SK-N-SH (cell line): ENCODE results near the gene SYNJ2. TPM values are rescaled to one million over a fixed set of nuclear protein-coding genes. Genes with fewer than 3 reads are reported as not detected.

Experiments used
- CTCF ChIA-PET: fragments of 300-600, 350-600 bp; formaldehyde crosslinking; extraction: SDS; loops from one replicate; lab custom pipeline; 2021; lab: Yijun Ruan, JAX
- POLR2A ChIA-PET: fragments of 350-600 bp; sonication (Branson Sonifier 250); formaldehyde crosslinking; extraction: SDS; loops from one replicate; lab custom pipeline; 2020; ENCODE audit warnings: antibody characterized with exemption, inconsistent platforms; lab: Yijun Ruan, JAX
- DNase-seq: peaks from one replicate; pipeline ENCODE4 v3.0.0; 2012
- H2AFZ ChIP-seq: fragments of 200-600 bp; sonication (generic); 2 replicates; pipeline ENCODE4 v1.8.1; 2016; ENCODE audit warnings: antibody characterized with exemption, mild to moderate bottlenecking, low read depth
- H3F3A ChIP-seq: fragments of 200-600 bp; sonication (generic); replicated peaks from 2 replicates; pipeline ENCODE3; 2016; ENCODE audit warnings: antibody characterized with exemption, mild to moderate bottlenecking; ENCODE audit not compliant: insufficient read depth
- H3K27ac ChIP-seq, 2 experiments: fragments of 200-500 bp in 1 of 2; fragments of 200-600 bp in 1 of 2; sonication (Bioruptor generic) in 1 of 2; sonication (generic), shearing (Covaris generic) in 1 of 2; 2 replicates each; pipeline versions ENCODE4 v1.5.1 to v1.6.1; 2014 to 2016; ENCODE audit warnings: low read depth in 2 of 2, inconsistent platforms in 1 of 2, low read length in 1 of 2, mild to moderate bottlenecking in 1 of 2, mixed read lengths in 1 of 2
- H3K27me3 ChIP-seq: fragments of 200-600 bp; sonication (generic), shearing (Covaris generic); 2 replicates; pipeline ENCODE4 v1.6.1; 2016; ENCODE audit warnings: mixed run types; ENCODE audit not compliant: insufficient read depth
- H3K36me3 ChIP-seq, 2 experiments: fragments of 200-500 bp in 1 of 2; fragments of 200-600 bp in 1 of 2; sonication (Bioruptor generic) in 1 of 2; sonication (generic) in 1 of 2; replicated peaks in 1 of 2; 2 replicates each; pipeline versions ENCODE3 to v1.5.1; 2014 to 2016; ENCODE audit warnings: low read length in 1 of 2, mild to moderate bottlenecking in 1 of 2; ENCODE audit not compliant: insufficient read depth in 2 of 2, control insufficient read depth in 1 of 2
- H3K4me1 ChIP-seq, 2 experiments: fragments of 200-500 bp in 1 of 2; fragments of 200-600 bp in 1 of 2; sonication (Bioruptor generic) in 1 of 2; sonication (generic), shearing (Covaris generic) in 1 of 2; 2 replicates each; pipeline versions ENCODE4 v1.5.1 to v1.6.1; 2014 to 2016; ENCODE audit warnings: low read depth in 1 of 2, low read length in 1 of 2, mixed run types in 1 of 2; ENCODE audit not compliant: insufficient read depth in 2 of 2, control insufficient read depth in 1 of 2
- H3K4me2 ChIP-seq: fragments of 200-600 bp; sonication (generic), shearing (Covaris generic); 2 replicates; pipeline ENCODE4 v1.6.1; 2017; ENCODE audit warnings: mixed run types
- H3K4me3 ChIP-seq, 2 experiments: fragments of 200-500 bp in 1 of 2; fragments of 200-600 bp in 1 of 2; sonication (Bioruptor generic) in 1 of 2; sonication (generic), shearing (Covaris generic) in 1 of 2; 2 replicates each; pipeline versions ENCODE4 v1.5.1 to v1.8.1; 2014 to 2016; ENCODE audit warnings: low read depth in 2 of 2, inconsistent platforms in 1 of 2, low read length in 1 of 2, mild to moderate bottlenecking in 1 of 2, mixed read lengths in 1 of 2, moderate library complexity in 1 of 2
- H3K79me2 ChIP-seq: fragments of 200-600 bp; sonication (generic); 2 replicates; pipeline ENCODE4 v1.8.1; 2017; ENCODE audit warnings: mild to moderate bottlenecking; ENCODE audit not compliant: insufficient read depth
- H3K9ac ChIP-seq: fragments of 200-600 bp; sonication (generic); 2 replicates; pipeline ENCODE4 v1.6.1; 2017; ENCODE audit warnings: mixed run types
- H3K9me2 ChIP-seq: fragments of 200-600 bp; sonication (generic); 2 replicates; pipeline ENCODE4 v1.6.1; 2017; ENCODE audit warnings: mixed run types
- H3K9me3 ChIP-seq: fragments of 200-600 bp; sonication (generic); 2 replicates; pipeline ENCODE4 v1.6.1; 2017; ENCODE audit warnings: mixed run types, mild to moderate bottlenecking, moderate library complexity
- H4K20me1 ChIP-seq: fragments of 200-600 bp; sonication (generic); 2 replicates; pipeline ENCODE4 v1.6.1; 2017; ENCODE audit warnings: mild to moderate bottlenecking, mixed run types; ENCODE audit not compliant: insufficient read depth
- CHD2 ChIP-seq: fragments of 150-350 bp; IDR thresholded peaks from 2 replicates; pipeline ENCODE4 v1.6.1; 2018; ENCODE audit warnings: low read length; ENCODE audit not compliant: partially characterized antibody
- EP300 ChIP-seq, 2 experiments: IDR thresholded peaks; 2 replicates each; pipeline versions ENCODE4 v1.4.0 to v1.6.1; 2012; ENCODE audit warnings: borderline replicate concordance in 1 of 2, low read depth in 1 of 2, low read length in 1 of 2
- FOXJ3 ChIP-seq: sonication (generic); formaldehyde crosslinking; IDR thresholded peaks from 2 replicates; pipeline ENCODE4 v1.5.1; 2020; ENCODE audit warnings: mild to moderate bottlenecking, missing genetic modification reagents
- GABPA ChIP-seq: IDR thresholded peaks from 2 replicates; pipeline ENCODE4 v1.4.0; 2012; ENCODE audit warnings: low read depth, mild to moderate bottlenecking
- JUND ChIP-seq: IDR thresholded peaks from 2 replicates; pipeline ENCODE4 v1.4.0; 2012
- MEF2A ChIP-seq: IDR thresholded peaks from 2 replicates; pipeline ENCODE4 v1.4.0; 2012; ENCODE audit warnings: low read depth, borderline replicate concordance
- NFIC ChIP-seq: IDR thresholded peaks from 2 replicates; pipeline ENCODE4 v1.4.0; 2012; ENCODE audit warnings: borderline replicate concordance
- NRF1 ChIP-seq: IDR thresholded peaks from 2 replicates; pipeline ENCODE4 v1.6.1; 2012; ENCODE audit warnings: low read depth, mild to moderate bottlenecking, low read length
- RAD21 ChIP-seq: IDR thresholded peaks from 2 replicates; pipeline ENCODE4 v1.6.1; 2012; ENCODE audit warnings: mild to moderate bottlenecking, low read length
- RCOR1 ChIP-seq: fragments of 150-350 bp; IDR thresholded peaks from 2 replicates; pipeline ENCODE4 v1.6.1; 2017; ENCODE audit warnings: antibody characterized with exemption, low read length
- RFX5 ChIP-seq: IDR thresholded peaks from 2 replicates; pipeline ENCODE4 v1.6.1; 2012; ENCODE audit warnings: mild to moderate bottlenecking, improper control_type of control experiment, low read length
- RXRA ChIP-seq: IDR thresholded peaks from 2 replicates; pipeline ENCODE4 v1.4.0; 2012; ENCODE audit warnings: low read depth, mild to moderate bottlenecking, borderline replicate concordance
- SMC3 ChIP-seq: IDR thresholded peaks from 2 replicates; pipeline ENCODE4 v1.6.1; 2012; ENCODE audit warnings: low read depth, low read length, improper control_type of control experiment
- TAF1 ChIP-seq: IDR thresholded peaks from 2 replicates; pipeline ENCODE4 v1.6.1; 2012; ENCODE audit warnings: low read depth, mild to moderate bottlenecking, low read length, moderate library complexity, borderline replicate concordance
- TEAD4 ChIP-seq: IDR thresholded peaks from 2 replicates; pipeline ENCODE4 v1.4.0; 2012; ENCODE audit warnings: mild to moderate bottlenecking, borderline replicate concordance; ENCODE audit not compliant: insufficient read depth
- YY1 ChIP-seq: IDR thresholded peaks from 2 replicates; pipeline ENCODE4 v1.4.0; 2012; ENCODE audit warnings: low read depth, mild to moderate bottlenecking
- WGBS: methylation state at CpG from one replicate; pipeline ENCODE4 v1.1.6; 2017; ENCODE audit warnings: low lambda C conversion rate; 5-methylcytosine and 5-hydroxymethylcytosine counted together
- polyA plus RNA-seq, 3 experiments: library from polyadenylated mRNA; depleted of rRNA; stranded (reverse); fragments of >200 nt; gene quantifications; 2 replicates each; pipeline ENCODE4 v1.2.3, GENCODE V29; 2012
- TF ChIP-seq, protein P1 (sequence below): IDR thresholded peaks from 2 replicates; pipeline ENCODE4; 2012
- TF ChIP-seq, protein P2 (sequence below): IDR thresholded peaks from 2 replicates; pipeline ENCODE4 v1.4.0; 2012; ENCODE audit warnings: low read depth
- TF ChIP-seq, protein P3 (sequence below): fragments of 200-600 bp; sonication (generic); IDR thresholded peaks from 2 replicates; pipeline ENCODE4 v1.6.1; 2017; ENCODE audit warnings: antibody characterized with exemption, mild to moderate bottlenecking, moderate library complexity
- TF ChIP-seq, protein P4 (sequence below): IDR thresholded peaks from 2 replicates; pipeline ENCODE4 v1.4.0; 2012; ENCODE audit warnings: low read depth, borderline replicate concordance
- TF ChIP-seq, protein P5 (sequence below): IDR thresholded peaks from 2 replicates; pipeline ENCODE4 v1.6.1; 2012; ENCODE audit warnings: mild to moderate bottlenecking, low read depth, low read length, moderate library complexity
- TF ChIP-seq, protein P6 (sequence below): fragments of 150-350 bp; IDR thresholded peaks from 2 replicates; pipeline ENCODE4 v1.6.1; 2016; ENCODE audit warnings: mild to moderate bottlenecking, low read depth, low read length

SYNJ2 gene
- polyA plus RNA-seq, 1 of the 3 experiments (the other 2 are of a cell fraction) = 40.0 TPM

DNA sequence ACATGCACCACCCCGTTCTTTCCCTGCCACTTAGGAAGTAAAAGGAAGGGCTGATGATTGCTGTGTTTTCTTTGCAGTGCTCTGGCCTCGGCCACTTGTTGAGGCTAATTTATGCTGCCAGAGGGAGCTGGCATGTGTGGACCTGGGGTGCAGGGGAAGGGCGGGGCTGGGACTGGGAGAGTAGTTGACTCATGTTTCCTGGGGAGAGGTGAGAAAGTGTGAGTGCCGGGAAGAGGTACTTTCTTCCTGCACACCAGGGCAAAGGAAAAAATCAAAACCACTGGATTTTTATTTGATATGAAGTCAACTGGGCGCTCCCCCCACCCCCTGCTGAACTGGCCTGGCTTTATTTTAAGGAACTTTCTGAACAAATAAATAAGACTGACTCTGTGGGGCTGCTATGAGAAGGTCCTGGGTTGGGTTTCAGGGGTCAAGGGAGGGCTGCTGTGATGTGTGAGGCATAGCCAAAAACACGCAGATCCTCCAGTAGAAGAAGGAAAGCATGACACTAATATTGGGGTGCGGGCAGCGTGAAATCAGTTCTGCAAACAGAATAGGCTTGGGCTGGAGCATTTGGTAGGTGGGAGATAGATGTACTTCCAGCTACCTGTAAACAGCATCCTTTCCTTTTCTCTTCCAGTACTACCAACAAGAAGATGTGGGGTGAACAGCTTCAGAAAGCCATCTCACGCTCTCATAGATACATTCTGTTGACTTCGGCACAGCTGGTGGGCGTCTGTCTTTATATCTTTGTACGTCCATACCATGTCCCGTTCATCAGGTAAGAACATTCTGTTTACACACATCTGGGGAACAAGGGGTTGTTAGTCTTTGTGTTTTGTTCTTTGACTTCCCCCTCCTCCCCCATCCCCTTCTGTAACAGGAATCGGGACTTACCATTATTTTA, 87.5 kb downstream of the SYNJ2 start:
- Histone ChIP-seq H4K20me1 (no peaks in the 10 kb centered on the region), H3K4me3 (no peak overlapping the region), H3K27ac (peak overlapping the region; percentile 28 to 76; a peak in 3 of 4 replicates), H3K36me3 (peaks cover 37 to 50% of the 10 kb centered on the region in 2 experiments), H2AFZ (no peak overlapping the region), H3K9me2 (no peaks in the 10 kb centered on the region), H3K27me3 (no peaks in the 10 kb centered on the region), H3K4me1 (peaks cover 11 to 30% of the 10 kb centered on the region in 2 experiments; a peak in 3 of 4 replicates), H3K4me2 (peak overlapping the region; percentile 54), H3K9me3 (no peaks in the 10 kb centered on the region), H3K9ac (peak overlapping the region; percentile 36; the same call in 1 of the 2 replicates), H3K79me2 (peaks cover 10% of the 10 kb centered on the region), H3F3A (peaks cover 29% of the 10 kb centered on the region)
- ChIA-PET POLR2A (no interaction called here), CTCF (interaction anchor here (1.2 to 5.8 kb wide), 5 partner anchors 8 to 313 kb away, joined by 4 to 69 read pairs (median 29); partner anchors contain the start of gene SYNJ2)
- no peak for DNase-seq
- 66% methylated on average over 14 of the region's 14 CpGs for WGBS
- TF ChIP-seq, protein P1, sequence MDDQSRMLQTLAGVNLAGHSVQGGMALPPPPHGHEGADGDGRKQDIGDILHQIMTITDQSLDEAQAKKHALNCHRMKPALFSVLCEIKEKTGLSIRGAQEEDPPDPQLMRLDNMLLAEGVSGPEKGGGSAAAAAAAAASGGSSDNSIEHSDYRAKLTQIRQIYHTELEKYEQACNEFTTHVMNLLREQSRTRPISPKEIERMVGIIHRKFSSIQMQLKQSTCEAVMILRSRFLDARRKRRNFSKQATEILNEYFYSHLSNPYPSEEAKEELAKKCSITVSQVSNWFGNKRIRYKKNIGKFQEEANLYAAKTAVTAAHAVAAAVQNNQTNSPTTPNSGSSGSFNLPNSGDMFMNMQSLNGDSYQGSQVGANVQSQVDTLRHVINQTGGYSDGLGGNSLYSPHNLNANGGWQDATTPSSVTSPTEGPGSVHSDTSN = peak; percentile 54
- no peak for TF ChIP-seq SMC3
- TF ChIP-seq, protein P2, sequence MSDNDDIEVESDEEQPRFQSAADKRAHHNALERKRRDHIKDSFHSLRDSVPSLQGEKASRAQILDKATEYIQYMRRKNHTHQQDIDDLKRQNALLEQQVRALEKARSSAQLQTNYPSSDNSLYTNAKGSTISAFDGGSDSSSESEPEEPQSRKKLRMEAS = peak; percentile 75
- TF ChIP-seq RXRA = peak; percentile 57; the same call in 1 of the 2 replicates
- TF ChIP-seq RFX5 = no peak
- TF ChIP-seq TAF1 = no peak
- TF ChIP-seq, protein P3, sequence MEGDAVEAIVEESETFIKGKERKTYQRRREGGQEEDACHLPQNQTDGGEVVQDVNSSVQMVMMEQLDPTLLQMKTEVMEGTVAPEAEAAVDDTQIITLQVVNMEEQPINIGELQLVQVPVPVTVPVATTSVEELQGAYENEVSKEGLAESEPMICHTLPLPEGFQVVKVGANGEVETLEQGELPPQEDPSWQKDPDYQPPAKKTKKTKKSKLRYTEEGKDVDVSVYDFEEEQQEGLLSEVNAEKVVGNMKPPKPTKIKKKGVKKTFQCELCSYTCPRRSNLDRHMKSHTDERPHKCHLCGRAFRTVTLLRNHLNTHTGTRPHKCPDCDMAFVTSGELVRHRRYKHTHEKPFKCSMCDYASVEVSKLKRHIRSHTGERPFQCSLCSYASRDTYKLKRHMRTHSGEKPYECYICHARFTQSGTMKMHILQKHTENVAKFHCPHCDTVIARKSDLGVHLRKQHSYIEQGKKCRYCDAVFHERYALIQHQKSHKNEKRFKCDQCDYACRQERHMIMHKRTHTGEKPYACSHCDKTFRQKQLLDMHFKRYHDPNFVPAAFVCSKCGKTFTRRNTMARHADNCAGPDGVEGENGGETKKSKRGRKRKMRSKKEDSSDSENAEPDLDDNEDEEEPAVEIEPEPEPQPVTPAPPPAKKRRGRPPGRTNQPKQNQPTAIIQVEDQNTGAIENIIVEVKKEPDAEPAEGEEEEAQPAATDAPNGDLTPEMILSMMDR = no peak
- TF ChIP-seq TEAD4 = no peak
- TF ChIP-seq FOXJ3 (CRISPR knock-in tag) = no peak
- no peak for TF ChIP-seq NRF1
- no peak for TF ChIP-seq CHD2
- no peak for TF ChIP-seq RAD21
- TF ChIP-seq GABPA = no peak
- TF ChIP-seq, protein P4, sequence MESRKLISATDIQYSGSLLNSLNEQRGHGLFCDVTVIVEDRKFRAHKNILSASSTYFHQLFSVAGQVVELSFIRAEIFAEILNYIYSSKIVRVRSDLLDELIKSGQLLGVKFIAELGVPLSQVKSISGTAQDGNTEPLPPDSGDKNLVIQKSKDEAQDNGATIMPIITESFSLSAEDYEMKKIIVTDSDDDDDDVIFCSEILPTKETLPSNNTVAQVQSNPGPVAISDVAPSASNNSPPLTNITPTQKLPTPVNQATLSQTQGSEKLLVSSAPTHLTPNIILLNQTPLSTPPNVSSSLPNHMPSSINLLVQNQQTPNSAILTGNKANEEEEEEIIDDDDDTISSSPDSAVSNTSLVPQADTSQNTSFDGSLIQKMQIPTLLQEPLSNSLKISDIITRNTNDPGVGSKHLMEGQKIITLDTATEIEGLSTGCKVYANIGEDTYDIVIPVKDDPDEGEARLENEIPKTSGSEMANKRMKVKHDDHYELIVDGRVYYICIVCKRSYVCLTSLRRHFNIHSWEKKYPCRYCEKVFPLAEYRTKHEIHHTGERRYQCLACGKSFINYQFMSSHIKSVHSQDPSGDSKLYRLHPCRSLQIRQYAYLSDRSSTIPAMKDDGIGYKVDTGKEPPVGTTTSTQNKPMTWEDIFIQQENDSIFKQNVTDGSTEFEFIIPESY = no peak
- no peak for TF ChIP-seq RCOR1
- peak; percentile 55; the same call in 1 of the 2 replicates for TF ChIP-seq NFIC
- TF ChIP-seq JUND = peak; percentile 40; the same call in 1 of the 2 replicates
- TF ChIP-seq, protein P5, sequence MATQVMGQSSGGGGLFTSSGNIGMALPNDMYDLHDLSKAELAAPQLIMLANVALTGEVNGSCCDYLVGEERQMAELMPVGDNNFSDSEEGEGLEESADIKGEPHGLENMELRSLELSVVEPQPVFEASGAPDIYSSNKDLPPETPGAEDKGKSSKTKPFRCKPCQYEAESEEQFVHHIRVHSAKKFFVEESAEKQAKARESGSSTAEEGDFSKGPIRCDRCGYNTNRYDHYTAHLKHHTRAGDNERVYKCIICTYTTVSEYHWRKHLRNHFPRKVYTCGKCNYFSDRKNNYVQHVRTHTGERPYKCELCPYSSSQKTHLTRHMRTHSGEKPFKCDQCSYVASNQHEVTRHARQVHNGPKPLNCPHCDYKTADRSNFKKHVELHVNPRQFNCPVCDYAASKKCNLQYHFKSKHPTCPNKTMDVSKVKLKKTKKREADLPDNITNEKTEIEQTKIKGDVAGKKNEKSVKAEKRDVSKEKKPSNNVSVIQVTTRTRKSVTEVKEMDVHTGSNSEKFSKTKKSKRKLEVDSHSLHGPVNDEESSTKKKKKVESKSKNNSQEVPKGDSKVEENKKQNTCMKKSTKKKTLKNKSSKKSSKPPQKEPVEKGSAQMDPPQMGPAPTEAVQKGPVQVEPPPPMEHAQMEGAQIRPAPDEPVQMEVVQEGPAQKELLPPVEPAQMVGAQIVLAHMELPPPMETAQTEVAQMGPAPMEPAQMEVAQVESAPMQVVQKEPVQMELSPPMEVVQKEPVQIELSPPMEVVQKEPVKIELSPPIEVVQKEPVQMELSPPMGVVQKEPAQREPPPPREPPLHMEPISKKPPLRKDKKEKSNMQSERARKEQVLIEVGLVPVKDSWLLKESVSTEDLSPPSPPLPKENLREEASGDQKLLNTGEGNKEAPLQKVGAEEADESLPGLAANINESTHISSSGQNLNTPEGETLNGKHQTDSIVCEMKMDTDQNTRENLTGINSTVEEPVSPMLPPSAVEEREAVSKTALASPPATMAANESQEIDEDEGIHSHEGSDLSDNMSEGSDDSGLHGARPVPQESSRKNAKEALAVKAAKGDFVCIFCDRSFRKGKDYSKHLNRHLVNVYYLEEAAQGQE = 0 out of 2 replicates have a peak, but pooled peaks have one; percentile 21
- TF ChIP-seq, protein P6, sequence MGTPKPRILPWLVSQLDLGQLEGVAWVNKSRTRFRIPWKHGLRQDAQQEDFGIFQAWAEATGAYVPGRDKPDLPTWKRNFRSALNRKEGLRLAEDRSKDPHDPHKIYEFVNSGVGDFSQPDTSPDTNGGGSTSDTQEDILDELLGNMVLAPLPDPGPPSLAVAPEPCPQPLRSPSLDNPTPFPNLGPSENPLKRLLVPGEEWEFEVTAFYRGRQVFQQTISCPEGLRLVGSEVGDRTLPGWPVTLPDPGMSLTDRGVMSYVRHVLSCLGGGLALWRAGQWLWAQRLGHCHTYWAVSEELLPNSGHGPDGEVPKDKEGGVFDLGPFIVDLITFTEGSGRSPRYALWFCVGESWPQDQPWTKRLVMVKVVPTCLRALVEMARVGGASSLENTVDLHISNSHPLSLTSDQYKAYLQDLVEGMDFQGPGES = no peak
- TF ChIP-seq EP300 (IDR thresholded peaks at IDR 0.05; ENCODE audit: borderline replicate concordance in 1 of 2, low read depth in 1 of 2, low read length in 1 of 2) = peak; percentile 15 to 62; a peak in 1 of 4 replicates
- no peak for TF ChIP-seq MEF2A
- no peak for TF ChIP-seq YY1
